ENCODE results near the gene COL4A3. TPM values are rescaled to one million over a fixed set of nuclear protein-coding genes. Genes with fewer than 3 reads are reported as not detected.

The COL4A3 gene
- total RNA-seq, 1 donor from 2014 or later, result 4.4 TPM

DNA sequence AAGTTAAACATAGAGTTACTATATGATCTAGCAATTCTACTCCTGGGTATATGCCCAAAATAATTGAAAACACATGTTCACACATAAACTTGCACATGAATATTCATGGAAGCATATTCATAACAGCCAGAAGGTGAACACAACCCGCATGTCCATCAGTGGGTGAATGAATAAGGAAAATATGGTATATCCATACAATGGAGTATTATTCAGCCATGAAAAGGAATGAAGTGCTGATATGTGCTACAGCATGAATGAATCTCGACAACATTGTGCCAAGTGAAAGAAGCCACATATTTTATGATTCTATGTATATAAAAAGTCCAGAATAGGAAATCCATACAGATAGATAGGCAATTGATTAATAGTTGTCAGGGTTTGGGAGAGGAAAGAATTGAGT is 16.3 kb upstream of the COL4A3 start:
- Histone ChIP-seq H3K9me3 (replicated peaks) (peaks cover 4% of the 10 kb centered on the region), H3K27ac (replicated peaks) (no peak overlapping the region), H3K36me3 (no peaks in the 10 kb centered on the region), H3K27me3 (ENCODE audit: low read depth) (no peaks in the 10 kb centered on the region), H3K4me3 (no peak overlapping the region), H3K4me1 (peaks cover 10% of the 10 kb centered on the region)
- intact Hi-C loops (cut with micrococcal nuclease), result no loop called here
- no peak for DNase-seq
- TF ChIP-seq, protein P1, sequence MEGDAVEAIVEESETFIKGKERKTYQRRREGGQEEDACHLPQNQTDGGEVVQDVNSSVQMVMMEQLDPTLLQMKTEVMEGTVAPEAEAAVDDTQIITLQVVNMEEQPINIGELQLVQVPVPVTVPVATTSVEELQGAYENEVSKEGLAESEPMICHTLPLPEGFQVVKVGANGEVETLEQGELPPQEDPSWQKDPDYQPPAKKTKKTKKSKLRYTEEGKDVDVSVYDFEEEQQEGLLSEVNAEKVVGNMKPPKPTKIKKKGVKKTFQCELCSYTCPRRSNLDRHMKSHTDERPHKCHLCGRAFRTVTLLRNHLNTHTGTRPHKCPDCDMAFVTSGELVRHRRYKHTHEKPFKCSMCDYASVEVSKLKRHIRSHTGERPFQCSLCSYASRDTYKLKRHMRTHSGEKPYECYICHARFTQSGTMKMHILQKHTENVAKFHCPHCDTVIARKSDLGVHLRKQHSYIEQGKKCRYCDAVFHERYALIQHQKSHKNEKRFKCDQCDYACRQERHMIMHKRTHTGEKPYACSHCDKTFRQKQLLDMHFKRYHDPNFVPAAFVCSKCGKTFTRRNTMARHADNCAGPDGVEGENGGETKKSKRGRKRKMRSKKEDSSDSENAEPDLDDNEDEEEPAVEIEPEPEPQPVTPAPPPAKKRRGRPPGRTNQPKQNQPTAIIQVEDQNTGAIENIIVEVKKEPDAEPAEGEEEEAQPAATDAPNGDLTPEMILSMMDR (IDR thresholded peaks at IDR 0.05; ENCODE audit: borderline replicate concordance), result no peak

DNA sequence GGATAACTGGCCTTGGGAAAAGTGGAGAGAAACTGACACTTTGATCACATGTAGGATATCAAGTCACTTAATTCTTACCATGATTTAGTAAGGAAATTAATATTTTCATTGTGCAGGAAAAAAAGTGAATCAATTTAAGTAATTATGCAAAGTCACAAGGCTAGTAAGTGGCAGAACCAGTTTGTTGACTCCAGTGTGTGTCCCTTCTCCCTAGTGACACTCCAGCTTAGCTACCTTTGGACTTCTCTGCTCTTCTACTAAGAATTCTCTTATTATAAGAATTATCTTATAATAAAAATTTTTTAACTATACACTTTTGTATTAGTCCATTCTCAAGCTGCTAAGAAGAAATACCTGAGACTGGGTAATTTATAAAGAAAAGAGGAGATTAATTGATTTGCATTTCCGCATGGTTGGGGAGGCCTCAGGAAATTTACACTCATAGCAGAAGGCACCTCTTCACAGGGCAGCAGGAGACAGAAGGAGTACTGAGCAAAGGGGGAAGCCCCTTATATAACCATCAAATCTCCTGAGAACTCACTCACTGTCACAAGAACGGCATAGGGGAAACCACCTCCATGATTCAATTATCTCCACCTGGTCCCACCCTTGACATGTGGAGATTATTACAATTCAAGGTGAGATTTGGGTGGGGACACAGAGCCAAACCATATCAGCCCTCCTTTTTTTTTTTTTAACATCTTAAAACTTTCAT is 14.0 kb upstream of the COL4A3 start:
- TF ChIP-seq, protein P1 (IDR thresholded peaks at IDR 0.05; ENCODE audit: borderline replicate concordance), result no peak
- Histone ChIP-seq H3K27ac (replicated peaks) (no peak overlapping the region), H3K36me3 (no peaks in the 10 kb centered on the region), H3K4me3 (no peak overlapping the region), H3K27me3 (ENCODE audit: low read depth) (no peaks in the 10 kb centered on the region), H3K9me3 (replicated peaks) (peaks cover 4% of the 10 kb centered on the region), H3K4me1 (peaks cover 26% of the 10 kb centered on the region)
- intact Hi-C loops (cut with micrococcal nuclease), result no loop called here
- DNase-seq, result no peak

DNA sequence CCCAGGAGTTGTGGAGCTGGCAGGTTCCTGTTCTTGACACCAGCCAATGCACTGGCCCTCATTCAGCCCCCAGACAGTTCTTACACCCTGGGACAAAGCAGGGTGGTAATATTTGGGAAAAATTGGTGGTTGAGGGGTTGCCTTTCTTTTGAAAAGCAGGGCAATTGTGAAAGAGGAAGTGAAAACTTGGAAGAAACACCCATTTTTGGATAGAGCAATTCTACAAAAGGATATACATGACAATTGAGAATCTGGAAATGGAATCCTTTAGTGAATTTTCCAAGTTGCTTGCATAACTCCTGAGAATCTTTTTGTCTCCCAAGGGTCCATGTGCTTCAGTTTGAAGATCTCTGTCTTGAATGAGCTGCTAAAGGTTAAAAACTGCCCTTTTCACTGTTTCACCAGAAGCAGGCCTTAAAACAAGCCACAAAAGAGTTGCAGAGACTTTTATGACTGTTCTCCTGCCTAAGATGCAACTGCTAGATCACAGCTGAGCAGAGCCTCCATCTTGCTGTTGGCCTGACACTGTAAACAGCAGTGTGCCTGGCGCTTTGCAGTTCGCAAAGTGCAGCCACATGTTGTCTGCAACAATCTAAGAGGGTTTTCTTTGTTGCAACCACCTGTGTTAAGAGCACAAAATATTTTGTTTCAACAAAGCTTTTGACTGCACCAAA is 12.2 kb upstream of the COL4A3 start:
- TF ChIP-seq, protein P1 (IDR thresholded peaks at IDR 0.05; ENCODE audit: borderline replicate concordance), result no peak
- Histone ChIP-seq H3K27ac (replicated peaks) (peak overlapping the region; percentile 76), H3K27me3 (ENCODE audit: low read depth) (no peaks in the 10 kb centered on the region), H3K4me1 (peaks cover 31% of the 10 kb centered on the region), H3K9me3 (replicated peaks) (peaks cover 4% of the 10 kb centered on the region), H3K36me3 (no peaks in the 10 kb centered on the region), H3K4me3 (no peak overlapping the region)
- no peak for DNase-seq
- intact Hi-C loops (cut with micrococcal nuclease), result no loop called here

DNA sequence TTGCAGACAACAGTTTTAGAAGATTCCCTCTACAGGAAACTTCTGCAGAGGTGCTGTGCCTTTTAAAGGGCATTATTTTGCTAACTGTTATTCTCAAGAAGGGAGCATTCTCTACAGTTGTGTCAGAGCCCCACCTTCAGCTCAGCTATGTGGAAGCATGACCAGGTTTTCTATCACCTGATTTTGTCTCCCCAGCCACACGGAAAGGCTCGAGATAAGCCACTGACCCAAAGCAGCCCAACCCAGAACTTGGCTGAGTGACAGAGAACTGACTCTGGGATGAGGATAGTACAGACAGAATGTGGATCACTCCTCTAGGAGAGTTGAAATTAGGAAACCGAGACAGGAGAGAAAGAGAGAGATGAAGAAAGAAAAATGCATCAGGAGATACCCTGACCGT is 11.1 kb upstream of the COL4A3 start:
- H3K36me3 ChIP-seq, result no peaks in the 10 kb centered on the region
- no peak for DNase-seq
- intact Hi-C loops (cut with micrococcal nuclease), result no loop called here
- no peaks in the 10 kb centered on the region for H3K9me3 ChIP-seq (replicated peaks)
- TF ChIP-seq, protein P1 (IDR thresholded peaks at IDR 0.05; ENCODE audit: borderline replicate concordance), result no peak
- H3K27ac ChIP-seq (replicated peaks), result peak overlapping the region; percentile 76
- no peaks in the 10 kb centered on the region for H3K27me3 ChIP-seq (ENCODE audit: low read depth)
- H3K4me3 ChIP-seq, result no peak overlapping the region
- peaks cover 31% of the 10 kb centered on the region for H3K4me1 ChIP-seq

DNA sequence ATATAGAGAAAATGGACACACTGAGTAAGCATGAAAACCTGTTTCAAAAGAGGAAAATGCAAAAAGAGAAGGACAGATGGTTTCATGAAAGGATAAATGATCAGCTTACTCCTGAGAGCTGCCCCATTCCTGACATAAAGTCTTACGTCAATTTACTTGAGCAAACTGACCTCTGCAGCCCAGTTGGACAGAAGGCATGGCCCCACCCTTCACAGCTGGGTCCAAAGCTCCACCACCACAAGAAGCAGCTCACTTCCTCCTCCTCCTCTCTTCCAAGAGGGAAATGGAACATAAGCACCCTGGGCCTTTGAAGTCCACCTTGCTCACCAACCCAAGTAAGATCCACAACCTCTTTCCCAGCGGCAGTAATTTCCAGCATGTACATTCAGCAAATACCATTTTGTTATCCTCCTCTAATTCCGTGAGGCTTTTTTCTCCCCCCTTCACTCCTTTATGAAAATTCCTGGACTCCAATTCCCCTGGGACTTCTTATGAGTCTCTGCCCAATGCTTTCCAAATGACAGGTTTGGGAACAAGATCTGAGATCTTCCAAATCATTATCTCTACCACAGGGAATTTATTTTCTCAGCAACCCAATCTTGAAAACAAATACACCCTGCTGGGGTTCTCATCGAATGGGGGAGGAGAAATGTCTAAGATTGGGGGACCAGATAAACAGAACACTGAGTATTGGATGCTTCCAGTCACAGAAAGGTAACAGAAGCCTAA is 10.5 kb upstream of the COL4A3 start:
- Histone ChIP-seq H3K27me3 (ENCODE audit: low read depth) (no peaks in the 10 kb centered on the region), H3K36me3 (no peaks in the 10 kb centered on the region), H3K4me1 (peaks cover 31% of the 10 kb centered on the region), H3K9me3 (replicated peaks) (no peaks in the 10 kb centered on the region), H3K27ac (replicated peaks) (peak overlapping the region; percentile 76), H3K4me3 (no peak overlapping the region)
- intact Hi-C loops (cut with micrococcal nuclease), result no loop called here
- TF ChIP-seq, protein P1 (IDR thresholded peaks at IDR 0.05; ENCODE audit: borderline replicate concordance), result no peak
- DNase-seq, result peak; percentile 68

Data from left ventricle myocardium inferior (tissue), 1 donor.